Neural cell (in vitro differentiated cells): ENCODE data around the gene FADS3. TPM values are rescaled to one million over a fixed set of nuclear protein-coding genes. Genes with fewer than 3 reads are reported as not detected.
A peak's percentile ranks its signal among the peaks of the same experiment; 100 is the strongest.

ENCODE experiments used
- H2AFZ ChIP-seq: fragments of 200-600, 300-800 bp; sonication (generic), shearing (Covaris generic); 2 replicates; pipeline ENCODE4 v1.6.0; 2014; ENCODE audit warnings: low read depth, mild to moderate bottlenecking, antibody characterized with exemption, low read length, moderate library complexity
- H3F3A ChIP-seq: fragments of 200-600 bp; shearing (Covaris generic); 2 replicates; pipeline ENCODE4 v1.6.1; 2016; ENCODE audit warnings: mild to moderate bottlenecking, moderate library complexity, mixed read lengths, antibody characterized with exemption, low read length; ENCODE audit not compliant: insufficient read depth, poor library complexity, severe bottlenecking
- H3K27ac ChIP-seq: fragments of 200-600, 300-800 bp; sonication (generic), shearing (Covaris generic); 2 replicates; pipeline ENCODE4 v1.5.1; 2014; ENCODE audit warnings: mild to moderate bottlenecking, low read length, moderate library complexity
- H3K27me3 ChIP-seq: fragments of 300-800, 200-600 bp; sonication (generic), shearing (Covaris generic); 2 replicates; pipeline ENCODE4 v1.6.0; 2014; ENCODE audit warnings: mild to moderate bottlenecking, low read depth, low read length, moderate library complexity; ENCODE audit not compliant: insufficient read depth
- H3K36me3 ChIP-seq: fragments of 300-800, 200-600 bp; sonication (generic), shearing (Covaris generic); 2 replicates; pipeline ENCODE4 v1.5.1; 2014; ENCODE audit warnings: mild to moderate bottlenecking, antibody characterized with exemption, low read length, moderate library complexity; ENCODE audit not compliant: insufficient read depth
- H3K4me2 ChIP-seq: fragments of 300-800, 200-600 bp; sonication (generic), shearing (Covaris generic); 2 replicates; pipeline ENCODE4 v1.6.0; 2014; ENCODE audit warnings: mild to moderate bottlenecking, low read length
- H3K4me3 ChIP-seq: fragments of 300-800, 200-600 bp; sonication (generic), shearing (Covaris generic); 2 replicates; pipeline ENCODE4 v1.5.1; 2014; ENCODE audit warnings: mild to moderate bottlenecking, low read length, moderate library complexity
- H3K79me2 ChIP-seq: fragments of 200-600 bp; shearing (Covaris generic); replicated peaks from 2 replicates; pipeline ENCODE4 v1.6.0; 2014; ENCODE audit warnings: mild to moderate bottlenecking, low read length, moderate library complexity; ENCODE audit not compliant: insufficient read depth
- H3K9ac ChIP-seq: fragments of 300-800, 200-600 bp; sonication (generic), shearing (Covaris generic); 2 replicates; pipeline ENCODE4 v1.6.1; 2016; ENCODE audit warnings: mild to moderate bottlenecking, low read length, mixed read lengths
- H3K9me2 ChIP-seq: fragments of 200-600 bp; shearing (Covaris generic); 2 replicates; pipeline ENCODE4 v1.6.1; 2016; ENCODE audit warnings: mild to moderate bottlenecking, low read length, mixed read lengths; ENCODE audit not compliant: insufficient read depth
- H3K9me3 ChIP-seq: fragments of 200-600, 300-800 bp; sonication (generic), shearing (Covaris generic); 2 replicates; pipeline ENCODE4 v1.6.1; 2016; ENCODE audit warnings: mild to moderate bottlenecking, mixed run types, low read length, moderate library complexity, mixed read lengths
- H4K20me1 ChIP-seq: fragments of 200-600 bp; shearing (Covaris generic); 2 replicates; pipeline ENCODE4 v1.6.1; 2016; ENCODE audit warnings: mild to moderate bottlenecking, mixed run types; ENCODE audit not compliant: insufficient read depth
- EP300 ChIP-seq: fragments of 450-650 bp; conservative IDR thresholded peaks from 2 replicates; pipeline ENCODE4 v1.6.1; 2014; ENCODE audit warnings: antibody characterized with exemption, mild to moderate bottlenecking, moderate library complexity; ENCODE audit not compliant: poor library complexity, severe bottlenecking
- EZH2 ChIP-seq: fragments of 200-600, 300-800 bp; shearing (Covaris generic), sonication (generic); IDR thresholded peaks from 2 replicates; pipeline ENCODE4 v1.6.1; 2014; ENCODE audit warnings: antibody characterized with exemption, low read length, borderline replicate concordance, mild to moderate bottlenecking; ENCODE audit not compliant: insufficient read depth, poor library complexity, severe bottlenecking
- MXI1 ChIP-seq: fragments of 450-650 bp; conservative IDR thresholded peaks from 2 replicates; pipeline ENCODE4 v1.6.1; 2014; ENCODE audit warnings: antibody characterized with exemption, mild to moderate bottlenecking; ENCODE audit not compliant: poor library complexity, severe bottlenecking
- POLR2AphosphoS5 ChIP-seq: IDR thresholded peaks from 2 replicates; pipeline ENCODE4 v1.6.1; 2012
- RAD21 ChIP-seq: fragments of 450-650 bp; conservative IDR thresholded peaks from 2 replicates; pipeline ENCODE4 v1.6.1; 2014; ENCODE audit warnings: antibody characterized with exemption, mild to moderate bottlenecking, moderate library complexity
- SMC3 ChIP-seq: fragments of 450-650 bp; conservative IDR thresholded peaks from 2 replicates; pipeline ENCODE4 v1.6.1; 2014; ENCODE audit warnings: antibody characterized with exemption, mild to moderate bottlenecking, moderate library complexity; ENCODE audit not compliant: poor library complexity
- TAF1 ChIP-seq: IDR thresholded peaks from 2 replicates; pipeline ENCODE4 v1.6.1; 2012; ENCODE audit warnings: low read depth
- polyA plus RNA-seq: library from polyadenylated mRNA; depleted of rRNA; stranded (reverse); fragments of >200 nt; gene quantifications from 2 replicates; pipeline ENCODE4 v1.2.3, GENCODE V29; 2014
- small RNA-seq, 3 experiments: library from RNA; depleted of rRNA; stranded (forward); fragments of <200 nt; gene quantifications; one replicate each; pipeline ENCODE3, GENCODE V24; 2012
- TF ChIP-seq, protein P1 (sequence below): IDR thresholded peaks from 2 replicates; pipeline ENCODE4 v1.6.1; 2012; ENCODE audit warnings: borderline replicate concordance
- TF ChIP-seq, protein P2 (sequence below): fragments of 450-650 bp; IDR thresholded peaks from 2 replicates; pipeline ENCODE4 v1.5.1; 2014; ENCODE audit warnings: antibody characterized with exemption, mild to moderate bottlenecking, moderate library complexity; ENCODE audit not compliant: poor library complexity, severe bottlenecking

The FADS3 gene
- polyA plus RNA-seq, 1 donor from 2014 or later = 35.4 TPM

GRCh38 chr11:61826930-61827570 is 64.3 kb downstream of the FADS3 start:
- Histone ChIP-seq H3K4me3 (peak overlapping the region; percentile 100), H3K27ac (peak overlapping the region; percentile 100), H3K9me2 (no peaks in the 10 kb centered on the region), H2AFZ (peak overlapping the region; percentile 53), H3K79me2 (peaks cover 40% of the 10 kb centered on the region), H3K4me2 (peak overlapping the region; percentile 98), H3K9ac (peak overlapping the region; percentile 100), H3K27me3 (no peaks in the 10 kb centered on the region), H4K20me1 (peaks cover 8% of the 10 kb centered on the region), H3F3A (peaks cover 8% of the 10 kb centered on the region), H3K9me3 (no peaks in the 10 kb centered on the region), H3K36me3 (no peaks in the 10 kb centered on the region)
- TF ChIP-seq, protein P1, sequence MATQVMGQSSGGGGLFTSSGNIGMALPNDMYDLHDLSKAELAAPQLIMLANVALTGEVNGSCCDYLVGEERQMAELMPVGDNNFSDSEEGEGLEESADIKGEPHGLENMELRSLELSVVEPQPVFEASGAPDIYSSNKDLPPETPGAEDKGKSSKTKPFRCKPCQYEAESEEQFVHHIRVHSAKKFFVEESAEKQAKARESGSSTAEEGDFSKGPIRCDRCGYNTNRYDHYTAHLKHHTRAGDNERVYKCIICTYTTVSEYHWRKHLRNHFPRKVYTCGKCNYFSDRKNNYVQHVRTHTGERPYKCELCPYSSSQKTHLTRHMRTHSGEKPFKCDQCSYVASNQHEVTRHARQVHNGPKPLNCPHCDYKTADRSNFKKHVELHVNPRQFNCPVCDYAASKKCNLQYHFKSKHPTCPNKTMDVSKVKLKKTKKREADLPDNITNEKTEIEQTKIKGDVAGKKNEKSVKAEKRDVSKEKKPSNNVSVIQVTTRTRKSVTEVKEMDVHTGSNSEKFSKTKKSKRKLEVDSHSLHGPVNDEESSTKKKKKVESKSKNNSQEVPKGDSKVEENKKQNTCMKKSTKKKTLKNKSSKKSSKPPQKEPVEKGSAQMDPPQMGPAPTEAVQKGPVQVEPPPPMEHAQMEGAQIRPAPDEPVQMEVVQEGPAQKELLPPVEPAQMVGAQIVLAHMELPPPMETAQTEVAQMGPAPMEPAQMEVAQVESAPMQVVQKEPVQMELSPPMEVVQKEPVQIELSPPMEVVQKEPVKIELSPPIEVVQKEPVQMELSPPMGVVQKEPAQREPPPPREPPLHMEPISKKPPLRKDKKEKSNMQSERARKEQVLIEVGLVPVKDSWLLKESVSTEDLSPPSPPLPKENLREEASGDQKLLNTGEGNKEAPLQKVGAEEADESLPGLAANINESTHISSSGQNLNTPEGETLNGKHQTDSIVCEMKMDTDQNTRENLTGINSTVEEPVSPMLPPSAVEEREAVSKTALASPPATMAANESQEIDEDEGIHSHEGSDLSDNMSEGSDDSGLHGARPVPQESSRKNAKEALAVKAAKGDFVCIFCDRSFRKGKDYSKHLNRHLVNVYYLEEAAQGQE = peak; percentile 84
- TF ChIP-seq MXI1 (peak; percentile 55), POLR2AphosphoS5 (no peak), EP300 (no peak), RAD21 (peak; percentile 8), SMC3 (peak; percentile 18), EZH2 (no peak), TAF1 (peak; percentile 91)
- TF ChIP-seq, protein P2, sequence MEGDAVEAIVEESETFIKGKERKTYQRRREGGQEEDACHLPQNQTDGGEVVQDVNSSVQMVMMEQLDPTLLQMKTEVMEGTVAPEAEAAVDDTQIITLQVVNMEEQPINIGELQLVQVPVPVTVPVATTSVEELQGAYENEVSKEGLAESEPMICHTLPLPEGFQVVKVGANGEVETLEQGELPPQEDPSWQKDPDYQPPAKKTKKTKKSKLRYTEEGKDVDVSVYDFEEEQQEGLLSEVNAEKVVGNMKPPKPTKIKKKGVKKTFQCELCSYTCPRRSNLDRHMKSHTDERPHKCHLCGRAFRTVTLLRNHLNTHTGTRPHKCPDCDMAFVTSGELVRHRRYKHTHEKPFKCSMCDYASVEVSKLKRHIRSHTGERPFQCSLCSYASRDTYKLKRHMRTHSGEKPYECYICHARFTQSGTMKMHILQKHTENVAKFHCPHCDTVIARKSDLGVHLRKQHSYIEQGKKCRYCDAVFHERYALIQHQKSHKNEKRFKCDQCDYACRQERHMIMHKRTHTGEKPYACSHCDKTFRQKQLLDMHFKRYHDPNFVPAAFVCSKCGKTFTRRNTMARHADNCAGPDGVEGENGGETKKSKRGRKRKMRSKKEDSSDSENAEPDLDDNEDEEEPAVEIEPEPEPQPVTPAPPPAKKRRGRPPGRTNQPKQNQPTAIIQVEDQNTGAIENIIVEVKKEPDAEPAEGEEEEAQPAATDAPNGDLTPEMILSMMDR = no peak

Small RNA genes within 50 kb of the gene (small RNA-seq; reads per million reads assigned to genes)
- gene MIR6746 = 0 reads per million in 3 experiments
- gene RNU6-1243P = 0 reads per million in 3 experiments

Other genes starting within 250 kb of the FADS3 start
- gene DAGLA, start 211.2 kb downstream of the FADS3 start, polyA plus RNA-seq = 4.5 and 5.7 TPM in 2 replicates
- gene MYRF, start 138.9 kb downstream of the FADS3 start, polyA plus RNA-seq = 0.16 and 0.86 TPM in 2 replicates
- gene TMEM258, start 98.9 kb downstream of the FADS3 start, polyA plus RNA-seq = 134 and 141 TPM in 2 replicates
- 27.2 and 33.9 TPM in 2 replicates for gene FEN1, start 98.6 kb downstream of the FADS3 start, polyA plus RNA-seq
- gene FADS1, start 74.5 kb downstream of the FADS3 start, polyA plus RNA-seq = 102 and 119 TPM in 2 replicates
- gene FADS2, start 63.2 kb downstream of the FADS3 start, polyA plus RNA-seq = 145 and 152 TPM in 2 replicates
- 1.6 and 4.0 TPM in 2 replicates for gene RAB3IL1, start 26.0 kb upstream of the FADS3 start, polyA plus RNA-seq
- 6.4 and 7.7 TPM in 2 replicates for gene BEST1, start 58.8 kb upstream of the FADS3 start, polyA plus RNA-seq
- 540 and 597 TPM in 2 replicates for gene FTH1, start 76.1 kb upstream of the FADS3 start, polyA plus RNA-seq
- gene INCENP, start 232.5 kb upstream of the FADS3 start, polyA plus RNA-seq = 4.7 and 5.9 TPM in 2 replicates